Panc1 (cell line): ENCODE measurements around the gene INVS.

Experiments
- POLR2AphosphoS5 ChIP-seq: IDR thresholded peaks from 2 replicates; pipeline ENCODE4 v1.6.1; 2012; ENCODE audit warnings: mild to moderate bottlenecking, low read depth, low read length, moderate library complexity
- SIN3A ChIP-seq: IDR thresholded peaks from 2 replicates; pipeline ENCODE4 v1.6.1; 2012; ENCODE audit warnings: low read depth, mild to moderate bottlenecking, low read length, moderate library complexity, borderline replicate concordance; ENCODE audit not compliant: insufficient read depth
- TCF7L2 ChIP-seq: IDR thresholded peaks from 2 replicates; pipeline ENCODE4 v1.6.1; 2011; ENCODE audit warnings: mild to moderate bottlenecking, low read depth, low read length, inconsistent platforms
- TF ChIP-seq, protein P1 (sequence below): fragments of 450-650 bp; IDR thresholded peaks from 2 replicates; pipeline ENCODE4 v1.5.1; 2017; ENCODE audit warnings: mild to moderate bottlenecking
- TF ChIP-seq, protein P2 (sequence below), 2 experiments: IDR thresholded peaks; 2 replicates each; pipeline ENCODE4 v1.6.1; 2011 to 2012; ENCODE audit warnings: low read depth in 2 of 2, control low read depth in 1 of 2, low read length in 1 of 2, mild to moderate bottlenecking in 1 of 2, moderate library complexity in 1 of 2; ENCODE audit not compliant: insufficient read depth in 1 of 2

DNA sequence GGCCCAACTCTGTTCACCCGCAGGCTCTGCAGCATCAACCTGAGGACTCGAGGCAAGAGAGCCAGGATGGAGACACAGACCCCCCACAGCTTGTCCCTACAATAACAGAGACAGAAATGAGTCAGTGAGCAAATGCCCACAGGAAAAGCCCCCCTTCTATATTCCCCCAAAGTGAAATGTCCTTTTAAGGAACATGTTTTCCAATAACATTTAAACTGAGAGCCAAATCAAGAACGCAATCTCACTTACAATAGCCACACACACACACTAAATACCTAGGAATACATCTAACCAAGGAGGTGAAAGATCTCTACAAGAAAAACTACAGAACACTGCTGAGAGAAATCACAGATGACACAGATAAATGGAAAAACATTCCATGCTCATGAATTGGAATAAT is 204.7 kb downstream of the INVS start:
- TF ChIP-seq, protein P1, sequence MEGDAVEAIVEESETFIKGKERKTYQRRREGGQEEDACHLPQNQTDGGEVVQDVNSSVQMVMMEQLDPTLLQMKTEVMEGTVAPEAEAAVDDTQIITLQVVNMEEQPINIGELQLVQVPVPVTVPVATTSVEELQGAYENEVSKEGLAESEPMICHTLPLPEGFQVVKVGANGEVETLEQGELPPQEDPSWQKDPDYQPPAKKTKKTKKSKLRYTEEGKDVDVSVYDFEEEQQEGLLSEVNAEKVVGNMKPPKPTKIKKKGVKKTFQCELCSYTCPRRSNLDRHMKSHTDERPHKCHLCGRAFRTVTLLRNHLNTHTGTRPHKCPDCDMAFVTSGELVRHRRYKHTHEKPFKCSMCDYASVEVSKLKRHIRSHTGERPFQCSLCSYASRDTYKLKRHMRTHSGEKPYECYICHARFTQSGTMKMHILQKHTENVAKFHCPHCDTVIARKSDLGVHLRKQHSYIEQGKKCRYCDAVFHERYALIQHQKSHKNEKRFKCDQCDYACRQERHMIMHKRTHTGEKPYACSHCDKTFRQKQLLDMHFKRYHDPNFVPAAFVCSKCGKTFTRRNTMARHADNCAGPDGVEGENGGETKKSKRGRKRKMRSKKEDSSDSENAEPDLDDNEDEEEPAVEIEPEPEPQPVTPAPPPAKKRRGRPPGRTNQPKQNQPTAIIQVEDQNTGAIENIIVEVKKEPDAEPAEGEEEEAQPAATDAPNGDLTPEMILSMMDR: no peak
- TF ChIP-seq POLR2AphosphoS5 (no peak), TCF7L2 (no peak), SIN3A (no peak)
- TF ChIP-seq, protein P2, sequence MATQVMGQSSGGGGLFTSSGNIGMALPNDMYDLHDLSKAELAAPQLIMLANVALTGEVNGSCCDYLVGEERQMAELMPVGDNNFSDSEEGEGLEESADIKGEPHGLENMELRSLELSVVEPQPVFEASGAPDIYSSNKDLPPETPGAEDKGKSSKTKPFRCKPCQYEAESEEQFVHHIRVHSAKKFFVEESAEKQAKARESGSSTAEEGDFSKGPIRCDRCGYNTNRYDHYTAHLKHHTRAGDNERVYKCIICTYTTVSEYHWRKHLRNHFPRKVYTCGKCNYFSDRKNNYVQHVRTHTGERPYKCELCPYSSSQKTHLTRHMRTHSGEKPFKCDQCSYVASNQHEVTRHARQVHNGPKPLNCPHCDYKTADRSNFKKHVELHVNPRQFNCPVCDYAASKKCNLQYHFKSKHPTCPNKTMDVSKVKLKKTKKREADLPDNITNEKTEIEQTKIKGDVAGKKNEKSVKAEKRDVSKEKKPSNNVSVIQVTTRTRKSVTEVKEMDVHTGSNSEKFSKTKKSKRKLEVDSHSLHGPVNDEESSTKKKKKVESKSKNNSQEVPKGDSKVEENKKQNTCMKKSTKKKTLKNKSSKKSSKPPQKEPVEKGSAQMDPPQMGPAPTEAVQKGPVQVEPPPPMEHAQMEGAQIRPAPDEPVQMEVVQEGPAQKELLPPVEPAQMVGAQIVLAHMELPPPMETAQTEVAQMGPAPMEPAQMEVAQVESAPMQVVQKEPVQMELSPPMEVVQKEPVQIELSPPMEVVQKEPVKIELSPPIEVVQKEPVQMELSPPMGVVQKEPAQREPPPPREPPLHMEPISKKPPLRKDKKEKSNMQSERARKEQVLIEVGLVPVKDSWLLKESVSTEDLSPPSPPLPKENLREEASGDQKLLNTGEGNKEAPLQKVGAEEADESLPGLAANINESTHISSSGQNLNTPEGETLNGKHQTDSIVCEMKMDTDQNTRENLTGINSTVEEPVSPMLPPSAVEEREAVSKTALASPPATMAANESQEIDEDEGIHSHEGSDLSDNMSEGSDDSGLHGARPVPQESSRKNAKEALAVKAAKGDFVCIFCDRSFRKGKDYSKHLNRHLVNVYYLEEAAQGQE (IDR thresholded peaks at IDR 0.05; ENCODE audit: insufficient read depth in 1 of 2, low read depth in 2 of 2, low read length in 1 of 2): no peak
